ENCODE results near the gene CNTN1.

Gene CNTN1

DNA sequence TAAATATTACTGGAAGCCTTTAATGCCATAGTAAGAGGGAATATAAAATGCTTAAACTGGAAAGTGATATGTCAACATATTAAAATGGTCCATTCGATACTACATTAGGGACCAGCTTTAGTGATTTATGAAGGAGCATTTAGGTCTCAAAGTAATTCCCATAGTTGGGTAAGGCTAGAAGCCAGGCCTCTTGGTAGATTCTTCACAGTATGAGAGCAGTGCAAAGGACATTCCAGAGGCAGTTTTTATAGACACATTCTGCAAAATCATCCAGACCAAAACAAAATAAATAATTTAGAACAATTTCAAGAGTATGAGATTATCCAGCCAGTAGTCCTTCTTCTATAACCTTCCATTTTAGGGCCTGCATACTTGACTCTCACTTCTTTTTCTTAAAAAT, 353.3 kb downstream of the CNTN1 start:
- H3K9ac ChIP-seq (ENCODE audit: low read length): no peak overlapping the region
- H3K36me3 ChIP-seq (ENCODE audit: control insufficient read depth, insufficient read depth, low read length, severe bottlenecking): no peaks in the 10 kb centered on the region
- no peaks in the 10 kb centered on the region for H3K27me3 ChIP-seq (replicated peaks; ENCODE audit: control insufficient read depth, insufficient read depth, low read length)
- no peak overlapping the region for H3K4me3 ChIP-seq (ENCODE audit: low read length)
- H3K9me3 ChIP-seq (ENCODE audit: control insufficient read depth, low read length): no peaks in the 10 kb centered on the region
- no peaks in the 10 kb centered on the region for H3K4me1 ChIP-seq (ENCODE audit: control insufficient read depth, insufficient read depth, low read length)
- peak; percentile 27 for DNase-seq (ENCODE audit: low read depth)

DNA sequence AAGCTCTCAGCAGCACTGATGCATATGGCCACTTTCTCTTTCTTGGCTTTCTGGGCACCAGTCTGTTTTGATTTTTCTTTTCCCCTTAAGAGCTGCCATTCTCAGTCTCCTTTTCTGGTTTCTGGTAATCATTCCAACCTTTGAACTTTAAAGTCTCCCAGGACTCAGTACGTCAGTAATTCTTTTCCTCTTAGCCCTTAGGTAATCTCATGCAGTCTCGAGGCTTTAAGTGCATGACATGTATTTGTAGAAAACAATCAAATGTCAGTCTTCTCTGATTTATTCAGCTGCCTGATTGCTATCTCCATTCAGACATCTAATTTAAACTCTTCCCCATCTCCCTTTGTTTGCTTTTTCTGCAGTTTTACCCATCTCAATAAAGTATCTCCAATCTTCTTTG, 356.8 kb downstream of the CNTN1 start:
- H3K4me3 ChIP-seq (ENCODE audit: low read length): no peak overlapping the region
- no peaks in the 10 kb centered on the region for H3K4me1 ChIP-seq (ENCODE audit: control insufficient read depth, insufficient read depth, low read length)
- no peaks in the 10 kb centered on the region for H3K9me3 ChIP-seq (ENCODE audit: control insufficient read depth, low read length)
- H3K9ac ChIP-seq (ENCODE audit: low read length): no peak overlapping the region
- no peaks in the 10 kb centered on the region for H3K36me3 ChIP-seq (ENCODE audit: control insufficient read depth, insufficient read depth, low read length, severe bottlenecking)
- no peaks in the 10 kb centered on the region for H3K27me3 ChIP-seq (replicated peaks; ENCODE audit: control insufficient read depth, insufficient read depth, low read length)
- DNase-seq (ENCODE audit: low read depth): no peak

DNA sequence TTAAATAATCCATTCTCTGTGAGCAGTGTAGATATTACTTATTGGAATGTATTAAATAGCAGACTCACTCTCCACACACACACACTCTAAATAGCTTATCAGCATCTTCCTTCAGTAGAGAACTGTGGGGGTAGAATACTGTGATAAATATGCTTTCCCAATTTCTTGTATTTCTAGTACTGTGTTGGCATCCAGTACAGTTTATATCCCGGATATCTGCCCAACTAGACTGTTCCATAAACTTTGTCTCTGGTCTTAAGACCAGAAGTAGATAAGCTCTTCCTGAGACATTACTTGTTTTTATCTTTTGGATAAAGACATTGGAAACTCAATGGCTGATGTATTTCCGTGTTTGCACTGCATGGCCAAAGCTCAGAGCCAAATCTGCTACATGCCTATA, 359.7 kb downstream of the CNTN1 start:
- DNase-seq (ENCODE audit: low read depth): no peak

DNA sequence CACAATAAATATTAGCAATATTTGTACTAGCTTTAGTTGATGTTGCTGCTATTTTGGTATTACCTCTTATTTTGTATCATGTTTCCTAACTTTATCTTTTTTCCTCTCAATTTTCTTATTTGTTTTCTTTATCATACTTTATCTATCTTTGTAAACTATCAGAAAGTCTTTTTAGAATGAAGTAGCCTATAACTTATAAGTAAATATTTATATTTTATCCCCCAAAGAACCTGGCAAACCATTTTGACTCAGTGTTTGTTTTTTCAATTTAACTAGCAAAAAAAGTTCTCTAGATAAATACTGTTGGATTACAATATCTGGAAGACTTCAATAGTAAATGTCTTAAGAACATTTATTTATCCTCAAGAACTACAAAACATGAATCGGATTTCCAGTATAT, 360.2 kb downstream of the CNTN1 start:
- Histone ChIP-seq H3K27me3 (replicated peaks; ENCODE audit: control insufficient read depth, insufficient read depth, low read length) (no peaks in the 10 kb centered on the region), H3K36me3 (ENCODE audit: control insufficient read depth, insufficient read depth, low read length, severe bottlenecking) (no peaks in the 10 kb centered on the region), H3K4me1 (ENCODE audit: control insufficient read depth, insufficient read depth, low read length) (peaks cover 9% of the 10 kb centered on the region), H3K9ac (ENCODE audit: low read length) (no peak overlapping the region), H3K4me3 (ENCODE audit: low read length) (no peak overlapping the region), H3K9me3 (ENCODE audit: control insufficient read depth, low read length) (no peaks in the 10 kb centered on the region)
- DNase-seq (ENCODE audit: low read depth): no peak

More for the DNA sequence above, 359.7 kb downstream of the CNTN1 start:
- H3K9me3 ChIP-seq (ENCODE audit: control insufficient read depth, low read length): no peaks in the 10 kb centered on the region
- H3K4me1 ChIP-seq (ENCODE audit: control insufficient read depth, insufficient read depth, low read length): peaks cover 9% of the 10 kb centered on the region
- H3K4me3 ChIP-seq (ENCODE audit: low read length): no peak overlapping the region
- H3K9ac ChIP-seq (ENCODE audit: low read length): no peak overlapping the region
- H3K27me3 ChIP-seq (replicated peaks; ENCODE audit: control insufficient read depth, insufficient read depth, low read length): no peaks in the 10 kb centered on the region
- H3K36me3 ChIP-seq (ENCODE audit: control insufficient read depth, insufficient read depth, low read length, severe bottlenecking): no peaks in the 10 kb centered on the region

DNA sequence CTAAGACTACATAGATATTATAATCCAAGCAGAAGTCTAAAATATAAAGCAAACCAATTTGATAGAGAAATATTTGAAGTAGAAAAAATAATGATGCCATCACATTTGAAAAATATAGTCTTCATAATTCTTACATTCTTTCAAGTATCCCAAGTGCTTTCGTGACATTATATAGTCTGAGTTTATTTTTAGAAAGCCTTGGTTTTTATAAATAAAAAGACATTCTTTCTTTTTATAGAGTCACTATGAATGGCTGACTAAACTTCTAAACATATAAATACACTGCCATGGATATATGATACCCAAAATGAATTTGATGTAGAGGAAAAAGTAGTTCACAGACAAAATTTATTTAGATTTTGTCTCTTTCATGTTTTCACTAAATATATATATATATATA, 360.8 kb downstream of the CNTN1 start:
- peaks cover 9% of the 10 kb centered on the region for H3K4me1 ChIP-seq (ENCODE audit: control insufficient read depth, insufficient read depth, low read length)
- no peaks in the 10 kb centered on the region for H3K27me3 ChIP-seq (replicated peaks; ENCODE audit: control insufficient read depth, insufficient read depth, low read length)
- H3K36me3 ChIP-seq (ENCODE audit: control insufficient read depth, insufficient read depth, low read length, severe bottlenecking): no peaks in the 10 kb centered on the region
- H3K9ac ChIP-seq (ENCODE audit: low read length): no peak overlapping the region
- DNase-seq (ENCODE audit: low read depth): peak; percentile 51
- H3K9me3 ChIP-seq (ENCODE audit: control insufficient read depth, low read length): no peaks in the 10 kb centered on the region
- no peak overlapping the region for H3K4me3 ChIP-seq (ENCODE audit: low read length)

DNA sequence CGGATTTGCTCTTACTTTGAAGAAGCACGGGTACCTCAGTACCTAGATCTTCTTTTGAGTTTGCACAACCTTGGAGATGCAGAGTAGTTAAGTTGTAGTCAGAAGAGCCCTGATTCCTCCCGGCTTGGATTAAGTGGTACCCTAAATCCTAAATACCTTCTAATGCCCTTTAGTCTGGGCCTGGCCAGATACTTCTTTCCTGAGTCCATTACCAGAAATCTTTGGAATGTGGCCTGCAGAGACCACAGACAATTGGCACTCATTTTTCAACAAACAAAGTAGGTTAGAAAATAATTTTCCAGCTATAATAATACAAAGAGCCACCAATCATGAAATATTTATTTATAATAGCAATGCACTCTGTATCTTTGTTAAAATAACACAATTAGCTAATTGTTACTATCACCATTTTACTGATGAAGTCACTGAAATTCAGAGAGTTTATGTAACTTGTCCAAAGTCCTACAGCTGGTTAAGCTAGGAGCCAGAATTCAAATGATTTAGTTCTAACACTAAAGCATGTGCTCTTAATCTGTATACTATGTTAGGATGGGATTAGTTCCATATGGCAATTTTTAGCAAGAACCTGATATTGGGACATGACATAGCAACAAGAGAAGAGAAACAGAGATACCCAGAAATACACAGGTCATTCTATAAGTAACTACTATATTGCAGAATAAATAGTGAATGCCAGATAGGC, 363.8 kb downstream of the CNTN1 start:
- Histone ChIP-seq H3K4me3 (ENCODE audit: low read length) (no peak overlapping the region), H3K9me3 (ENCODE audit: control insufficient read depth, low read length) (no peaks in the 10 kb centered on the region), H3K9ac (ENCODE audit: low read length) (no peak overlapping the region), H3K4me1 (ENCODE audit: control insufficient read depth, insufficient read depth, low read length) (peaks cover 9% of the 10 kb centered on the region), H3K36me3 (ENCODE audit: control insufficient read depth, insufficient read depth, low read length, severe bottlenecking) (no peaks in the 10 kb centered on the region), H3K27me3 (replicated peaks; ENCODE audit: control insufficient read depth, insufficient read depth, low read length) (no peaks in the 10 kb centered on the region)
- DNase-seq (ENCODE audit: low read depth): peak; percentile 68

DNA sequence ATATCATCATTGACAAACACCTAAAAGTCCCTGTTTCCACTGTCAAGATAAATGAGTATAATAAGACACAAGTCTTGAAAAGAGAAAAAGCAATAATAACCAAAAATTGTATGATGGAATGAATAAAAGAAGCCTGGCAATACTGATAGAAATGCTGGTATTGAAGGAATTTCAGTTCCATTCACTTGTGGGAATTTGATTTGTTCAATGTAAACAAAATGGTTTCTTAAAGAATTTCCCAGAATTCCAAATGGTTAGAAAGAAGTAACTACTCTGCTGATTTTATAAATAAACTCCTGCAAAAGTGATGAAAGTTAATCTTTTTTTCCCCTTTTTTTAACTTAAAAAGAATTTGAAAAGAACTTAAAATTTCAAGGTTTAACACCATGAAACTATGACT, 366.0 kb downstream of the CNTN1 start:
- H3K4me1 ChIP-seq (ENCODE audit: control insufficient read depth, insufficient read depth, low read length): peaks cover 9% of the 10 kb centered on the region
- no peak overlapping the region for H3K9ac ChIP-seq (ENCODE audit: low read length)
- no peaks in the 10 kb centered on the region for H3K27me3 ChIP-seq (replicated peaks; ENCODE audit: control insufficient read depth, insufficient read depth, low read length)
- peak; percentile 45 for DNase-seq (ENCODE audit: low read depth)
- H3K4me3 ChIP-seq (ENCODE audit: low read length): no peak overlapping the region
- H3K9me3 ChIP-seq (ENCODE audit: control insufficient read depth, low read length): no peaks in the 10 kb centered on the region
- no peaks in the 10 kb centered on the region for H3K36me3 ChIP-seq (ENCODE audit: control insufficient read depth, insufficient read depth, low read length, severe bottlenecking)

DNA sequence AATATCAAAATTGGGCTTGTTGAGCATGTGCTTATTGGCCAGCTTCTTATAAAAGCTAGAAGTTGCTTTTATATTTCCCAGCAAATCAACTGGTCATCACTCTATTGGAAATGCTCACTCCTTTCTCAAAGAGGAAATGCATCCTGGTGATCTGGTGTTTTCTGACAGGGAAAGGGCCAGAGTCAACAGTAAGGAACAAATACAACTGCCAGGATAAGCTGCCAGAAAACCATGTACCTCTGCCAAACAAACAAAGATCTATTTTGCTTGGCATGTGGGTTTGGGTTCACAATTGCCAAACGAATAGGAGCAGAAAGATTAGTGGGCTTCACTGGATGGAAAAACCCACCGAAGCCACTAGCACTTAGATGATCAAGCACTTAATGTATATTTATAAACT, 369.0 kb downstream of the CNTN1 start:
- DNase-seq (ENCODE audit: low read depth): no peak
- Histone ChIP-seq H3K36me3 (ENCODE audit: control insufficient read depth, insufficient read depth, low read length, severe bottlenecking) (no peaks in the 10 kb centered on the region), H3K4me1 (ENCODE audit: control insufficient read depth, insufficient read depth, low read length) (peaks cover 3% of the 10 kb centered on the region), H3K9ac (ENCODE audit: low read length) (no peak overlapping the region), H3K4me3 (ENCODE audit: low read length) (no peak overlapping the region), H3K27me3 (replicated peaks; ENCODE audit: control insufficient read depth, insufficient read depth, low read length) (no peaks in the 10 kb centered on the region), H3K9me3 (ENCODE audit: control insufficient read depth, low read length) (no peaks in the 10 kb centered on the region)

DNA sequence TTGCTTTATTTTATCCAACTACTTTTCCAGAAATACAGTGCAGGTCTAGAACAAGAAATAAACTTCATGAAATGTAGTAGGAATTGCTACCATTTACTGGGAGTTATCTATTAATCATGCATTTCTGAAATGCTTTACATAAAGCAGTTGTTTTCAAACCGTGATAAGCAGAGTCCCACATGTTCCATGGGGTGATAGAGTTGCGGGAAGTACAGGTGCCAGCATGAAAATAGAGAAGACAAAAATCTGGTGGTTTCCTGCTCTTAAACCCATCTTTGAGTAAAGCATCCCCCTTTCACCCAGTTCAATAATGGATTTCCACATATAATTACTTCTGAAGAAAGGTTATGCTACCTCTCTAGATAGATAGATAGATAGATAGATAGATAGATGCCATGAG, 372.2 kb downstream of the CNTN1 start:
- Histone ChIP-seq H3K9ac (ENCODE audit: low read length) (no peak overlapping the region), H3K27me3 (replicated peaks; ENCODE audit: control insufficient read depth, insufficient read depth, low read length) (no peaks in the 10 kb centered on the region), H3K9me3 (ENCODE audit: control insufficient read depth, low read length) (no peaks in the 10 kb centered on the region), H3K4me1 (ENCODE audit: control insufficient read depth, insufficient read depth, low read length) (no peaks in the 10 kb centered on the region), H3K4me3 (ENCODE audit: low read length) (no peak overlapping the region), H3K36me3 (ENCODE audit: control insufficient read depth, insufficient read depth, low read length, severe bottlenecking) (no peaks in the 10 kb centered on the region)
- no peak for DNase-seq (ENCODE audit: low read depth)

DNA sequence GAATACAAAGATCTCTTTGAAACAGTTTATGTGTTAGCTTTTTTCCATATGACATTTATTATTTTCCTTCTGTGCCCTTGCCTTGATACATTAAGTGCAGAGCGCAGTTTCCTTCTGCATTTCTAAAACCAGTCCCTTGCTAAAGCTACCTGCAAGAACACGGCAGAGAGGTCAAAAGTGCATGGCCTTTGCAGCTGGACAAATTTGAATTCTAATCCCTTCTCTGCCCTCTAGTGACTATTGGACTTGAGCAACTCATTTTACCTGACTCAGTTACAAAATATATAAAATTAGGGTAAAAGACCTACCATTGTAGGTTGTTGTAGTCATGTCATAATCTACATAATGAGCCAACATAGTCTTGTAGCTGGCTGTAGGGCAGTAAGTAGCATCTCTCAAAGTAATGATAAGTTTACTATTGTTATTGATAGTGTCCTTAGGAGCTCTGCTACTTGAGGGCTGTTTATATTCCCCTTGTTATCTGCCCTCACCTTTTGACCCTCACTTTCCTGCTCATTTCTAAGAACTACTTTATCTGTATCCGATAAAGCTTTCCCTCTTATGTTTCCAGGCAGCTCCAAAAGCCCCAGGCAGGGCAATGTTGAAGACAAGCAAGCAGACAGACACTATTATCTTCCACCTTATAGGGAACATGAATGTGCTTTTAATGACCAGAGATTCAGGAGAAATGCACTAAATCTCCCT, 375.9 kb downstream of the CNTN1 start:
- H3K4me1 ChIP-seq (ENCODE audit: control insufficient read depth, insufficient read depth, low read length): no peaks in the 10 kb centered on the region

DNA sequence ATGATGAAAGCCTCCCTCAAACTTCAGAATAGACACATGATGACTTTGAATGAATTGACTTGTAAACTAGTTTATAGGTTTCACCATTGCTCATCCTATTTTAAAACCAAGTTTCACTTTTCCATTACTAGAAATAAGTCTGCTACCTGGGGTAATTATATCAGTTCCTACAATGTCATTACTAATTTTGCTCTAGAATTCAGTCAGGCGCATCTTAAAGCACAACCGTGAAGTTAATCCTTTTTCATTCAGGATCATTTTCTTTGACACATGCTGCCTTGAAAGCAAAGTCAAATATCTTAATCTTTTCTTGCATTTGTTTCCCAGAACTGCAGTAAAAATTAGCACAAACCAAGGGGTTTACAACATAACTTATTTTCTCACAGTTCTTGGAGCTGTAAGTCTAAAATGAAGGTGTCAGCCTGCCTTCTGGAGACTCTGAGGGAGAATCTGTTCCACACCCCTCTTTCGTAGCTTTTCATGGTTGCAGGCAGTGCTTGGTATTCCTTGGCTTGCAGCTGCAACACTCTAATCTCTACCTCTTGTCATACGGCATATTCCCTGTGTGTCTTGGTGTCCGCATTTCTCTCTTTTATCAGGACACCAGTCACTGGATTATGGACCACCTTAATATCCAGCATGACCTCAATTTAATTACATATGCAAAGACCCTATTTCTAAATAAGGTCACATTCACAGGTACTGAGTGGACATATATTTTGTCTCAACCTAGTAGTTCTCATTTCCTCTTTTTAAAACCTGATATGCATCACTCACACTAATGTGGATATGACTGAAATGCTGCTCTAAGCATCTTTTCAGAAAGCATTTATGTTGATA, 381.6 kb downstream of the CNTN1 start:
- no peak overlapping the region for H3K9ac ChIP-seq (ENCODE audit: low read length)
- H3K36me3 ChIP-seq (ENCODE audit: control insufficient read depth, insufficient read depth, low read length, severe bottlenecking): no peaks in the 10 kb centered on the region
- H3K4me1 ChIP-seq (ENCODE audit: control insufficient read depth, insufficient read depth, low read length): no peaks in the 10 kb centered on the region
- DNase-seq (ENCODE audit: low read depth): no peak
- no peaks in the 10 kb centered on the region for H3K27me3 ChIP-seq (replicated peaks; ENCODE audit: control insufficient read depth, insufficient read depth, low read length)
- H3K9me3 ChIP-seq (ENCODE audit: control insufficient read depth, low read length): peaks cover 5% of the 10 kb centered on the region
- no peak overlapping the region for H3K4me3 ChIP-seq (ENCODE audit: low read length)

More for the DNA sequence above, 375.9 kb downstream of the CNTN1 start:
- H3K9ac ChIP-seq (ENCODE audit: low read length): no peak overlapping the region
- no peaks in the 10 kb centered on the region for H3K27me3 ChIP-seq (replicated peaks; ENCODE audit: control insufficient read depth, insufficient read depth, low read length)
- no peak for DNase-seq (ENCODE audit: low read depth)
- no peak overlapping the region for H3K4me3 ChIP-seq (ENCODE audit: low read length)
- no peaks in the 10 kb centered on the region for H3K36me3 ChIP-seq (ENCODE audit: control insufficient read depth, insufficient read depth, low read length, severe bottlenecking)
- no peaks in the 10 kb centered on the region for H3K9me3 ChIP-seq (ENCODE audit: control insufficient read depth, low read length)
